RWPE1 (cell line): Measurements from ENCODE around the gene SAPCD2.

Experiments
- CTCF ChIA-PET: fragments of 350-600 bp; sonication (Branson Sonifier 250); formaldehyde crosslinking; extraction: SDS; loops from one replicate; lab custom pipeline; 2021; lab: Yijun Ruan, JAX
- POLR2A ChIA-PET: fragments of 400-600 bp; formaldehyde crosslinking; extraction: SDS; loops from one replicate; lab custom pipeline; 2020; ENCODE audit warnings: antibody characterized with exemption; ENCODE audit not compliant: low non-redundant PET; lab: Yijun Ruan, JAX
- DNase-seq: peaks from one replicate; pipeline ENCODE4 v3.0.0; 2012; ENCODE audit warnings: low spot score
- H3K27ac ChIP-seq: fragments of 450-650 bp; 2 replicates; pipeline ENCODE4 v1.5.1; 2017
- TF ChIP-seq, protein P1 (sequence below): fragments of 450-650 bp; conservative IDR thresholded peaks from 2 replicates; pipeline ENCODE4 v1.5.1; 2017; ENCODE audit warnings: low read depth, mild to moderate bottlenecking

Gene SAPCD2

DNA sequence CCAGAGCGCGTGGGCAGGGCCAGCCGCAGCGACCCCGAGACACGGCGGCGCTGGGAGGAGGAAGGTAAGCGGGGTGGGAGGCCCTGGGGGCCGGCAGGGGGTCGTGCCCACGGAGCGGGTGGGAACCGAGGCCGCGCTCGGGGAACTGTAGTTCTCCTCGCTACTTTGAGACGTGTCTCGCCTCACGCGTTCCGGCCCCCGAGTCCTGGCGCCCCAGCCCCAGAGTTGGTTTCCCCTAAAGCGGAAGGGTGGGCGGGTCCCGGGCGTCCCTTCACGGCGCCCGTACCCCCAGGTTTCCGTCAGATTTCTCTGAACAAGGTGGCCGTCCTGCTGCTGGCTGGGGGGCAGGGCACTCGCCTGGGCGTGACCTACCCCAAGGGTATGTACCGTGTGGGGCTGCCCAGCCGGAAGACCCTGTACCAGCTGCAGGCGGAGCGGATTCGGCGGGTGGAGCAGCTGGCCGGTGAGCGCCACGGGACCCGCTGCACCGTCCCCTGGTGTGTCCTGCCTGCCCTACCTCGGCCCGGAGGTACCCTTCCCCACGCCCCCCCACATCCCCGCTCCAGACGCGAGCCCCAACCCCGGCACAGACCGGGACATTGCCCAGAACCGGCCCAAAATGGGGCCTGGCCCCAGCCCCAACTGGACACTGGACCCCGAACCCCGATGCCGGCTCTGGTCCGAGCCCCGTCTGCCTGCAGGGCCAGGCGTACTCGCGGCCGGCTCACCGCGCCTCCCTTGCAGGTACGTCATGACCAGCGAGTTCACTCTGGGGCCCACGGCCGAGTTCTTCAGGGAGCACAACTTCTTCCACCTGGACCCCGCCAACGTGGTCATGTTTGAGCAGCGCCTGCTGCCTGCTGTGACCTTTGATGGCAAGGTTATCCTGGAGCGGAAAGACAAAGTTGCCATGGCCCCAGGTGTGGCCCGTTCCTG, 7.7 kb upstream of the SAPCD2 start:
- ChIA-PET POLR2A (no interaction called here), CTCF (interaction anchor here (1.6 to 2.1 kb wide), 2 partner anchors 10 to 32 kb away, joined by 7 to 12 read pairs; partner anchors contain the start of gene NPDC1)
- DNase-seq: no peak
- H3K27ac ChIP-seq: peak overlapping the region; percentile 97
- TF ChIP-seq, protein P1, sequence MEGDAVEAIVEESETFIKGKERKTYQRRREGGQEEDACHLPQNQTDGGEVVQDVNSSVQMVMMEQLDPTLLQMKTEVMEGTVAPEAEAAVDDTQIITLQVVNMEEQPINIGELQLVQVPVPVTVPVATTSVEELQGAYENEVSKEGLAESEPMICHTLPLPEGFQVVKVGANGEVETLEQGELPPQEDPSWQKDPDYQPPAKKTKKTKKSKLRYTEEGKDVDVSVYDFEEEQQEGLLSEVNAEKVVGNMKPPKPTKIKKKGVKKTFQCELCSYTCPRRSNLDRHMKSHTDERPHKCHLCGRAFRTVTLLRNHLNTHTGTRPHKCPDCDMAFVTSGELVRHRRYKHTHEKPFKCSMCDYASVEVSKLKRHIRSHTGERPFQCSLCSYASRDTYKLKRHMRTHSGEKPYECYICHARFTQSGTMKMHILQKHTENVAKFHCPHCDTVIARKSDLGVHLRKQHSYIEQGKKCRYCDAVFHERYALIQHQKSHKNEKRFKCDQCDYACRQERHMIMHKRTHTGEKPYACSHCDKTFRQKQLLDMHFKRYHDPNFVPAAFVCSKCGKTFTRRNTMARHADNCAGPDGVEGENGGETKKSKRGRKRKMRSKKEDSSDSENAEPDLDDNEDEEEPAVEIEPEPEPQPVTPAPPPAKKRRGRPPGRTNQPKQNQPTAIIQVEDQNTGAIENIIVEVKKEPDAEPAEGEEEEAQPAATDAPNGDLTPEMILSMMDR: no peak

DNA sequence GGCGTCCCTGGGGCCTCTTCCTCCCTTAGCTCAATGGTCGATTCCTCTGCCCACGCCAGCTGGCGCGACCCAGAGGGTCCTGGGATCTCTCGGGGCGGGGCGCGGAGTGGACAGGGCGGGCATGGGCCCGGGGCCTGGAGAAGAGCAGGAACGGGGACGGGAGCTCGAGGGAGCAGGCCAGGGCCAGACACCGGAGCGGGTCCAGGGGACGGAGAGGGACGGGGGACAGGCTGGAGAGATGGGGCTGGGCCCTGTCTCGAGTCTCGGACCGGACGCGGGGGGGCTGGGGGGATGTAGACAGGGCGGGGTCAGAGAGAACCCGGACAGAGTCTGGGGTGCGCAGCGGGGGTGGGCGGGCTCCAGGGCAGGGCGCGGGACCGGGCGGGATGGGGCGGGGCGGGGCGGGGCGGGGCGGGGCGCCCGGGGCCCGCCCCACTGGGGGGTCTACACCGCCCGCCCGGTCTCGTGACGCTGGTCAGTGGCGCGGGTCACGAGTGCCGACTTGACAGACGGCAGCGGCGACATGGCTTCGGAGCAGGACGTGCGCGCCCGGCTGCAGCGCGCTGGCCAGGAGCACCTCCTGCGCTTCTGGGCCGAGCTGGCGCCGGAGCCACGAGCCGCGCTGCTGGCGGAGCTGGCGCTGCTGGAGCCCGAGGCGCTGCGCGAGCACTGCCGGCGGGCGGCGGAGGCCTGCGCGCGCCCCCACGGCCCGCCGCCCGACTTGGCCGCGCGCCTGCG, 6.8 kb upstream of the SAPCD2 start, which contains the start of gene UAP1L1:
UAP1L1 (plus strand) TSS at position 508 of the 738 bp plus-strand sequence; CDS start at position 524, 16 bp downstream.
- peak within 1 kb of the TSS; percentile 97 for H3K27ac ChIP-seq
- TF ChIP-seq, protein P1: no peak
- POLR2A ChIA-PET: no interaction called here
- CTCF ChIA-PET: interaction anchor here (1.2 to 2.6 kb wide), 4 partner anchors 9 to 42 kb away, joined by 3 to 12 read pairs (median 8); partner anchors contain the start of gene NPDC1
- no peak for DNase-seq

DNA sequence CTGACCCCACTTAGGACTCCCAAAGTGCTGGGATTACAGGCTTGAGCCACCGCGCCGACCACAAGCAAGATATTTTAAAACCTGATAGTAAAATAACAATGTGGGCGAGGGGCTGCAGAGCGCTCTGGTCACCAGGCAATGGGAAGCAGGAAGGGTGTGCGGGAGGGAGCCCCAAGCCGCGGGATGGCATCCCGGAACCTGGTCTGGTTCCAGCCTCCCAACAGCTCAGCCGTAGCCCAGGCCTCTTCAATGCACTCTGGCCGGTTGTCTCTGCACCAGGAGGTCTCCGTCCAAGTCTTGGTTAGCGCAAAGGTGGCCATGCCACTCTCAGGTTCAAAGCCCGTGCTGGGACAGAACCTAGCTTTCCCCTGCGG, 6.3 kb upstream of the SAPCD2 start:
- ChIA-PET CTCF (interaction anchor here (0.8 to 2.6 kb wide), 5 partner anchors 9 to 42 kb away, joined by 3 to 12 read pairs (median 7); partner anchors contain the start of gene NPDC1), POLR2A (no interaction called here)
- H3K27ac ChIP-seq: peak overlapping the region; percentile 97
- no peak for DNase-seq
- TF ChIP-seq, protein P1: no peak

DNA sequence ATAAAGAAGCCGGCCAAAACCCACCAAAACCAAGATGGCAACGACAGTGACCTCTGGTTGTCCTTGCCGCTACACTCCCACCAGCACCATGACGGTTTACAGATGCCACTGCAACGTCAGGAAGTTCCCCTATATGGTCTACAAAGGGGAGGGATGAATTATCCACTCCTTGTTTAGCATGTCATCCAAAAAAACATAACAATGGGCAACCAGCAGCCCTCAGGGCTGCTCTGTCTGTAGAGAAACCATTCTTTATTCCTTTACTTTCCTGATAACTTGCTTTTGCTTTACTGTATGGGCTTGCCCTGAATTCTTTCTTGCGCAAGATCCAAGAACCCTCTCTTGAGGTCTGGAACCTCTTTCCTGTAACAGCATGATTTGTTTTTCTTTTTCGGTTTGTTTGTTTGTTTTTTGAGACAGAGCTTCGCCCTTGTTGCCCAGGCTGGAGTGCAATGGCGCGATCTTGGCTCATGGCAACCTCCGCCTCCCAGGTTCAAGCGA, 5.0 kb upstream of the SAPCD2 start:
- CTCF ChIA-PET: interaction anchor here (0.7 to 2.6 kb wide), 3 partner anchors 11 to 33 kb away, joined by 3 to 10 read pairs (median 3); partner anchors contain the start of gene NPDC1
- peak overlapping the region; percentile 97 for H3K27ac ChIP-seq
- TF ChIP-seq, protein P1: no peak
- POLR2A ChIA-PET: interaction anchor here (0.7 kb wide), 1 partner anchor 10 kb away, joined by 6 read pairs; no protein-coding TSS in a partner anchor
- DNase-seq: no peak

DNA sequence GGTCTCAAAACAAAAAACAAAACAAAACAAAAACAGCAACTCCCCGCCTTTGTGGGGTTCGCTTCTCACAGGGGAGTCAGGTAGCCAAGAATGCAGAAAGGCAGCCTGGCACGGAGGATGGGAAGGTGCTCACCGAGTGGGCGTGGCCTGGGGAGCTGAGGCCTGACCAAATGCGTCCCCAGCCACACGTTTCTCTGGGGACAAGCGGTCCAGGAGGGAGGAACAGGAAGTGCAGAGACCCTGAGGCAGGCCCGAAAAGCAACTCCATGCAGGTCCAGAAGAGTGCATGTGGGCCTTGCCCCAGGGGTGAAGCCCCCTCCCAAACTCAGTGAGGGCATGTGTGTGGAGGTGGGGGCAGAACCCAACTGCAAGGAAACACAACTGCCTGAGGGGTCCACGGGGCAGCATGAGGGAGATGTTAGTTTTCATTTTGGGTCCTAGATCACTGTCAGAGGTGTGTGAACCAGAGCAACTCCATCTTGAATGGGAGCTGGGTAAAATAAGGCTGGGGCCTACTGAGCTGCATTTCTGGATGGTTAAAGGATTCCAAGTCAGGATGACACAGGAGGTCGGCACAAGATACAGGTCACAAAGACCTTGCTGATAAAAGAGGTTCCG, 4.4 kb upstream of the SAPCD2 start:
- TF ChIP-seq, protein P1: no peak
- peak overlapping the region; percentile 97 for H3K27ac ChIP-seq
- no peak for DNase-seq
- ChIA-PET POLR2A (no interaction called here), CTCF (interaction anchor here (0.6 to 2.6 kb wide), 3 partner anchors 11 to 287 kb away, joined by 3 to 10 read pairs (median 3); no protein-coding TSS in a partner anchor)
